ENCODE results near the gene COMMD9.

DNA sequence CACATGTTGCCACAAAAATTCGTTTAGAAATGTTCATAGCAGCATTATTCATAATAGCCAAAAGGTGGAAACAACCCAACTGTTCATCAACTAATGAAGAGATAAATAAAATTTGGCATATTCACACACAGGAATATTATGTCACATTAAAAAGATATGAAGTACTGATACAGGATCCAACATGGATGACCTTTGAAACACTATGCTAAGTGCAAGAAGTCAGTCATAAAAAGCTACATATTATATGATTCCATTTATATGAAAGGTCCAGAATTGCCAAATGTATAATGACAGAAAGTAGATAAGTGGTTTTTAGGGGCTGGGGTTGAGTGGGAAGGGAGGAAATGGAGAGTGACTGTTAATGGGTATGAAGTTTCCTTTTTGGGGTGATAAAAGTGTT is 15.8 kb upstream of the COMMD9 start:
- TF ChIP-seq CTCF (conservative IDR thresholded peaks at IDR 0.05; ENCODE audit: low read depth, low read length) (no peak), EZH2 (IDR thresholded peaks at IDR 0.05; ENCODE audit: borderline replicate concordance, low read depth, low read length, poor library complexity, severe bottlenecking) (no peak)

Data from A673 (cell line).